ENCODE data around the gene SLC22A3.
"Not testable (repeated sequence)": the region's sequence is repeated elsewhere in the genome, so short reads cannot be mapped to it uniquely, and the experiment has no call there.

Gene SLC22A3

GRCh38 chr6:160348223-160349019, at the start of gene SLC22A3:
Gene SLC22A3 (plus strand): TSS chr6:160348378. CDS start chr6:160348420, 42 bp downstream.
- no peak for DNase-seq

GRCh38 chr6:160299559-160299958, 48.6 kb upstream of the SLC22A3 start:
- DNase-seq = no peak

GRCh38 chr6:160300076-160300695, 48.0 kb upstream of the SLC22A3 start:
- no peak for DNase-seq

- DNase-seq = no peak
Measured at GRCh38 chr6:160301339-160301738, 46.8 kb upstream of the SLC22A3 start.

- not testable (repeated sequence) for DNase-seq
Measured at GRCh38 chr6:160302431-160303082, 45.6 kb upstream of the SLC22A3 start.

GRCh38 chr6:160303806-160304205, 44.4 kb upstream of the SLC22A3 start:
- no peak for DNase-seq

- no peak for DNase-seq
Measured at GRCh38 chr6:160305926-160306713, 42.1 kb upstream of the SLC22A3 start.

- DNase-seq = no peak
Measured at GRCh38 chr6:160309718-160310117, 38.5 kb upstream of the SLC22A3 start.

- DNase-seq = no peak
Measured at GRCh38 chr6:160312900-160313299, 35.3 kb upstream of the SLC22A3 start.

- DNase-seq = no peak
Measured at GRCh38 chr6:160315310-160315709, 32.9 kb upstream of the SLC22A3 start.

- no peak for DNase-seq
Measured at GRCh38 chr6:160316261-160316660, 31.9 kb upstream of the SLC22A3 start.

- no peak for DNase-seq
Measured at GRCh38 chr6:160319246-160319645, 28.9 kb upstream of the SLC22A3 start.

GRCh38 chr6:160321729-160322505, 26.3 kb upstream of the SLC22A3 start:
- no peak for DNase-seq

- no peak for DNase-seq
Measured at GRCh38 chr6:160327981-160328380, 20.2 kb upstream of the SLC22A3 start.

GRCh38 chr6:160328447-160328846, 19.7 kb upstream of the SLC22A3 start:
- DNase-seq = no peak

- no peak for DNase-seq
Measured at GRCh38 chr6:160329188-160329587, 19.0 kb upstream of the SLC22A3 start.

- no peak for DNase-seq
Measured at GRCh38 chr6:160330619-160331018, 17.6 kb upstream of the SLC22A3 start.

GRCh38 chr6:160331204-160331603, 17.0 kb upstream of the SLC22A3 start:
- no peak for DNase-seq

GRCh38 chr6:160331753-160332152, 16.4 kb upstream of the SLC22A3 start:
- no peak for DNase-seq

- no peak for DNase-seq
Measured at GRCh38 chr6:160333101-160333500, 15.1 kb upstream of the SLC22A3 start.

- no peak for DNase-seq
Measured at GRCh38 chr6:160333841-160334240, 14.3 kb upstream of the SLC22A3 start.

- DNase-seq = no peak
Measured at GRCh38 chr6:160336200-160336599, 12.0 kb upstream of the SLC22A3 start.

All from CD4-positive, alpha-beta T cell treated with Interleukin-6 for 4 hours (primary cell).